SHP77 treated with DMSO at 0.1 percent for 48 hours (cell line): Measurements from ENCODE around the gene ARNT2.

Source experiments
- DNase-seq: peaks from one replicate; lab custom pipeline; 2025; lab: John Stamatoyannopoulos, UW

ARNT2 gene

GRCh38 chr15:80594091-80594889 is 190.1 kb downstream of the ARNT2 start:
- DNase-seq = no peak

GRCh38 chr15:80595396-80595795 is 191.2 kb downstream of the ARNT2 start:
- DNase-seq = no peak

GRCh38 chr15:80596521-80596976 is 192.4 kb downstream of the ARNT2 start:
- DNase-seq = no peak

GRCh38 chr15:80597076-80597475 is 192.9 kb downstream of the ARNT2 start:
- no peak for DNase-seq

GRCh38 chr15:80599359-80599758 is 195.2 kb downstream of the ARNT2 start:
- DNase-seq = no peak

GRCh38 chr15:80600626-80601025 is 196.4 kb downstream of the ARNT2 start:
- DNase-seq = no peak

GRCh38 chr15:80601256-80601655 is 197.1 kb downstream of the ARNT2 start:
- DNase-seq = no peak

GRCh38 chr15:80604583-80605575 is 200.7 kb downstream of the ARNT2 start:
- DNase-seq = no peak

- DNase-seq = no peak
These were observed 201.5 kb downstream of the ARNT2 start for GRCh38 chr15:80605591-80606150.

GRCh38 chr15:80606511-80607071 is 202.4 kb downstream of the ARNT2 start:
- no peak for DNase-seq

- DNase-seq = no peak
These were observed 203.3 kb downstream of the ARNT2 start for GRCh38 chr15:80607287-80607980.

- peak; percentile 18 for DNase-seq
These were observed 204.5 kb downstream of the ARNT2 start for GRCh38 chr15:80608688-80609087.

GRCh38 chr15:80609091-80609490 is 204.9 kb downstream of the ARNT2 start:
- DNase-seq = no peak

- no peak for DNase-seq
These were observed 205.3 kb downstream of the ARNT2 start for GRCh38 chr15:80609512-80609946.

GRCh38 chr15:80611543-80612080 is 207.4 kb downstream of the ARNT2 start:
- DNase-seq = no peak

- DNase-seq = no peak
These were observed 208.1 kb downstream of the ARNT2 start for GRCh38 chr15:80612118-80612823.

- DNase-seq = no peak
These were observed 209.7 kb downstream of the ARNT2 start for GRCh38 chr15:80613762-80614365.

- no peak for DNase-seq
These were observed 210.7 kb downstream of the ARNT2 start for GRCh38 chr15:80614711-80615360.

- DNase-seq = no peak
These were observed 211.2 kb downstream of the ARNT2 start for GRCh38 chr15:80615361-80615736.
